ENCODE data around the gene TXNDC5.

Gene TXNDC5

DNA sequence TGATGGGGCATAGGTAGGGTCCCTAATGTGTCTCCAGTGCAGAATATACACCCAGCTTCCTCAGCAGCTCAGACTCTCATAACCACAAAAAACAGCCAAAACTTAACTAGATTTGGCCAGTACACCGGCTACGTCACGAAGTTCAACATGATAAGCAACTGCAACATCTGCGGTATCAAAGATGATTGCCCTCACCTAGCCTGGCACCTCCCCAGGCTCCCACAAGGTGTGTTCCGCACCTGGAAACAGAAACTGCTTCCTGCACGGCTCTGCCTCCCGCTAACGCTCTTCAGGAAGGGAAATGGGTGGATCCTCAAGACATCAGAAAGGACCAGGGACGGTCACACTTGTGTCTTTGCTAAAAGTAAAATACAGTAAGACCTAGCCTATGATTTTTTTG is 9.5 kb downstream of the TXNDC5 start:
- H2AFZ ChIP-seq (ENCODE audit: low read length): no peak overlapping the region
- peaks cover 19% of the 10 kb centered on the region for H3K4me1 ChIP-seq (ENCODE audit: insufficient read depth, low read length, severe bottlenecking)
- no peaks in the 10 kb centered on the region for H3K79me2 ChIP-seq (ENCODE audit: insufficient read depth, low read length)
- no peak overlapping the region for H3K4me2 ChIP-seq (ENCODE audit: low read length)
- H4K20me1 ChIP-seq (ENCODE audit: insufficient read depth, low read length): no peaks in the 10 kb centered on the region
- H3F3A ChIP-seq (ENCODE audit: insufficient read depth, low read length): no peaks in the 10 kb centered on the region
- H3K27ac ChIP-seq (ENCODE audit: low read depth, low read length, poor library complexity, severe bottlenecking): no peak overlapping the region
- no peaks in the 10 kb centered on the region for H3K9me2 ChIP-seq (ENCODE audit: low read depth, low read length)
- no peaks in the 10 kb centered on the region for H3K27me3 ChIP-seq (ENCODE audit: insufficient read depth, low read length)
- no peaks in the 10 kb centered on the region for H3K9me3 ChIP-seq (ENCODE audit: low read length)
- H3K4me3 ChIP-seq (ENCODE audit: low read depth, low read length, poor library complexity, severe bottlenecking): no peak overlapping the region
- TF ChIP-seq, protein P1, sequence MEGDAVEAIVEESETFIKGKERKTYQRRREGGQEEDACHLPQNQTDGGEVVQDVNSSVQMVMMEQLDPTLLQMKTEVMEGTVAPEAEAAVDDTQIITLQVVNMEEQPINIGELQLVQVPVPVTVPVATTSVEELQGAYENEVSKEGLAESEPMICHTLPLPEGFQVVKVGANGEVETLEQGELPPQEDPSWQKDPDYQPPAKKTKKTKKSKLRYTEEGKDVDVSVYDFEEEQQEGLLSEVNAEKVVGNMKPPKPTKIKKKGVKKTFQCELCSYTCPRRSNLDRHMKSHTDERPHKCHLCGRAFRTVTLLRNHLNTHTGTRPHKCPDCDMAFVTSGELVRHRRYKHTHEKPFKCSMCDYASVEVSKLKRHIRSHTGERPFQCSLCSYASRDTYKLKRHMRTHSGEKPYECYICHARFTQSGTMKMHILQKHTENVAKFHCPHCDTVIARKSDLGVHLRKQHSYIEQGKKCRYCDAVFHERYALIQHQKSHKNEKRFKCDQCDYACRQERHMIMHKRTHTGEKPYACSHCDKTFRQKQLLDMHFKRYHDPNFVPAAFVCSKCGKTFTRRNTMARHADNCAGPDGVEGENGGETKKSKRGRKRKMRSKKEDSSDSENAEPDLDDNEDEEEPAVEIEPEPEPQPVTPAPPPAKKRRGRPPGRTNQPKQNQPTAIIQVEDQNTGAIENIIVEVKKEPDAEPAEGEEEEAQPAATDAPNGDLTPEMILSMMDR (IDR thresholded peaks at IDR 0.05; ENCODE audit: low read length): no peak
- no peak for TF ChIP-seq EZH2 (IDR thresholded peaks at IDR 0.05; ENCODE audit: borderline replicate concordance, low read length)
- peaks cover 89% of the 10 kb centered on the region for H3K36me3 ChIP-seq (ENCODE audit: insufficient read depth, low read length)
- H3K9ac ChIP-seq (ENCODE audit: low read length): no peak overlapping the region

DNA sequence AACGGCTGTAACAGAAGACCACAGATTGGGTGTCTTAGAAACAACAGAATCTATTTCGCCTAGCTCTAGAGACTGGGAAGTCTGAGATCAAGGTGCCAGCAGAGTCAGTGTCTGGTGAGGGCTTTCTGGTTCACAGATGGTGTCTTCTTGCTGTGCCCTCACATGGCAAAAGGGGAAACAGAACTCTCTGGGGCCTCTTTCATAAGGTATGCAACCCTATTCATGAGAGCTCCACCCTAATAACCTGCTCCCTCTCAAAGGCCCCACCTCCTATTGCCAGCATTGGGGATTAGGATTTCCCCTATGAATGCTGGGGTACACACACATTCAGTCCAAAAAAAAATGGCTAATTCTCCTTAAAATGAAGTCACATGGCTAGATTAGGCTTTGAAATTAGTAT is 10.0 kb downstream of the TXNDC5 start:
- Histone ChIP-seq H3K27ac (ENCODE audit: low read depth, low read length, poor library complexity, severe bottlenecking) (no peak overlapping the region), H3K9me3 (ENCODE audit: low read length) (no peaks in the 10 kb centered on the region), H2AFZ (ENCODE audit: low read length) (no peak overlapping the region), H3K4me1 (ENCODE audit: insufficient read depth, low read length, severe bottlenecking) (peaks cover 19% of the 10 kb centered on the region), H3K79me2 (ENCODE audit: insufficient read depth, low read length) (no peaks in the 10 kb centered on the region), H3K36me3 (ENCODE audit: insufficient read depth, low read length) (peaks cover 93% of the 10 kb centered on the region), H3K27me3 (ENCODE audit: insufficient read depth, low read length) (no peaks in the 10 kb centered on the region), H3F3A (ENCODE audit: insufficient read depth, low read length) (no peaks in the 10 kb centered on the region), H3K4me2 (ENCODE audit: low read length) (no peak overlapping the region), H3K9me2 (ENCODE audit: low read depth, low read length) (no peaks in the 10 kb centered on the region), H3K4me3 (ENCODE audit: low read depth, low read length, poor library complexity, severe bottlenecking) (no peak overlapping the region), H3K9ac (ENCODE audit: low read length) (no peak overlapping the region), H4K20me1 (ENCODE audit: insufficient read depth, low read length) (no peaks in the 10 kb centered on the region)
- TF ChIP-seq, protein P1 (IDR thresholded peaks at IDR 0.05; ENCODE audit: low read length): no peak
- TF ChIP-seq EZH2 (IDR thresholded peaks at IDR 0.05; ENCODE audit: borderline replicate concordance, low read length): no peak

DNA sequence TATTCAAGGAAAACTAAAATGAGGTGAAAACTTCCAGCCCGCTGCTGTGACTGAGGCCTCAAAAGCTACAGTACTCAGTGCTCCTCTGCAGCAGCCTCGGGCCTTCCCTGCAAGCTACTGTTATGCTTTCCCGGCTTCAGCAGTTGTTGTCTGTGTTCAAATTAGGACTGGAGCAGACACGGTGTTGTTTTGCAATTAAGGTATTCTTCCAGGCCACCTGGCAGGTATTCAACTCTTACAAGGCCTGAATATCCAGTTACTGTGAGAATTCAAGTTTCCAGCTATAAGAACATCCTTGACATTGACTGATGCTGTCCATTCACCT is 10.7 kb downstream of the TXNDC5 start:
- no peak overlapping the region for H3K9ac ChIP-seq (ENCODE audit: low read length)
- no peaks in the 10 kb centered on the region for H3F3A ChIP-seq (ENCODE audit: insufficient read depth, low read length)
- H3K27me3 ChIP-seq (ENCODE audit: insufficient read depth, low read length): no peaks in the 10 kb centered on the region
- H3K79me2 ChIP-seq (ENCODE audit: insufficient read depth, low read length): no peaks in the 10 kb centered on the region
- peaks cover 97% of the 10 kb centered on the region for H3K36me3 ChIP-seq (ENCODE audit: insufficient read depth, low read length)
- no peak overlapping the region for H3K27ac ChIP-seq (ENCODE audit: low read depth, low read length, poor library complexity, severe bottlenecking)
- no peaks in the 10 kb centered on the region for H3K9me3 ChIP-seq (ENCODE audit: low read length)
- no peaks in the 10 kb centered on the region for H4K20me1 ChIP-seq (ENCODE audit: insufficient read depth, low read length)
- H3K4me2 ChIP-seq (ENCODE audit: low read length): no peak overlapping the region
- H3K4me1 ChIP-seq (ENCODE audit: insufficient read depth, low read length, severe bottlenecking): peaks cover 19% of the 10 kb centered on the region
- H3K9me2 ChIP-seq (ENCODE audit: low read depth, low read length): no peaks in the 10 kb centered on the region
- no peak for TF ChIP-seq EZH2 (IDR thresholded peaks at IDR 0.05; ENCODE audit: borderline replicate concordance, low read length)
- TF ChIP-seq, protein P1 (IDR thresholded peaks at IDR 0.05; ENCODE audit: low read length): no peak
- no peak overlapping the region for H3K4me3 ChIP-seq (ENCODE audit: low read depth, low read length, poor library complexity, severe bottlenecking)
- no peak overlapping the region for H2AFZ ChIP-seq (ENCODE audit: low read length)

Measured in OCI-LY1 (cell line).